HEK293 (cell line): ENCODE data around the gene HRH2.

Experiments used
- CTCF ChIA-PET: fragments of 350-600 bp; formaldehyde crosslinking; extraction: SDS; loops from one replicate; lab custom pipeline; 2021; ENCODE audit warnings: antibody characterized with exemption; lab: Yijun Ruan, JAX
- POLR2A ChIA-PET: fragments of 300-600 bp; formaldehyde crosslinking; extraction: SDS; loops from one replicate; lab custom pipeline; 2020; ENCODE audit warnings: antibody characterized with exemption, inconsistent platforms; lab: Yijun Ruan, JAX
- H3K27ac ChIP-seq: fragments of 200-500 bp; sonication (Bioruptor generic); 2 replicates; pipeline ENCODE4 v1.5.1; 2014; ENCODE audit warnings: low read depth, low read length, control low read depth, inconsistent platforms; ENCODE audit errors: extremely low read depth
- H3K36me3 ChIP-seq, 2 experiments: fragments of 200-500 bp in 1 of 2; sonication (Bioruptor generic) in 1 of 2; 1 replicate in 1 of 2; 2 replicates in 1 of 2; pipeline ENCODE4 v1.5.1; 2014 to 2017; ENCODE audit warnings: inconsistent platforms in 2 of 2, low read length in 2 of 2; ENCODE audit not compliant: control insufficient read depth in 2 of 2, insufficient read depth in 1 of 2
- H3K4me1 ChIP-seq: fragments of 200-500 bp; sonication (Bioruptor generic); 2 replicates; pipeline ENCODE4 v1.5.1; 2014; ENCODE audit warnings: mild to moderate bottlenecking, low read length, inconsistent platforms; ENCODE audit not compliant: control insufficient read depth, insufficient read depth
- H3K4me3 ChIP-seq: 2 replicates; pipeline ENCODE4 v1.5.1; 2011; ENCODE audit warnings: low read depth, mild to moderate bottlenecking, control low read depth, low read length, moderate library complexity
- H3K9me3 ChIP-seq: fragments of 200-500 bp; sonication (Bioruptor generic); 2 replicates; pipeline ENCODE4 v1.5.1; 2014; ENCODE audit warnings: low read depth, low read length, inconsistent platforms; ENCODE audit not compliant: control insufficient read depth, insufficient read depth
- REPIN1 ChIP-seq: fragments of 450-650 bp; formaldehyde crosslinking; IDR thresholded peaks from 2 replicates; pipeline ENCODE4 v1.5.1; 2017; ENCODE audit warnings: missing biosample characterization, missing genetic modification characterization, low read depth
- YY1 ChIP-seq: fragments of 450-650 bp; formaldehyde crosslinking; IDR thresholded peaks from 2 replicates; pipeline ENCODE4 v1.5.1; 2018; ENCODE audit warnings: missing biosample characterization, missing genetic modification characterization
- YY2 ChIP-seq: fragments of 450-650 bp; formaldehyde crosslinking; IDR thresholded peaks from 2 replicates; pipeline ENCODE4 v1.5.1; 2016; ENCODE audit warnings: missing biosample characterization, missing genetic modification characterization
- ZBTB10 ChIP-seq: fragments of 450-650 bp; formaldehyde crosslinking; IDR thresholded peaks from 2 replicates; pipeline ENCODE4 v1.5.1; 2016; ENCODE audit warnings: missing biosample characterization, missing genetic modification characterization
- ZIC2 ChIP-seq: fragments of 450-650 bp; formaldehyde crosslinking; IDR thresholded peaks from 2 replicates; pipeline ENCODE4 v1.5.1; 2016; ENCODE audit warnings: missing biosample characterization, missing genetic modification characterization
- ZNF157 ChIP-seq: fragments of 450-650 bp; formaldehyde crosslinking; IDR thresholded peaks from 2 replicates; pipeline ENCODE4 v1.5.1; 2016; ENCODE audit warnings: missing biosample characterization, missing genetic modification characterization
- ZNF23 ChIP-seq: fragments of 450-650 bp; formaldehyde crosslinking; IDR thresholded peaks from 2 replicates; pipeline ENCODE4 v1.5.1; 2016; ENCODE audit warnings: missing biosample characterization, missing genetic modification characterization, borderline replicate concordance
- ZNF549 ChIP-seq: fragments of 450-650 bp; IDR thresholded peaks from 2 replicates; pipeline ENCODE4 v1.5.1; 2018; ENCODE audit warnings: missing biosample characterization, missing genetic modification characterization, mild to moderate bottlenecking, inconsistent platforms, moderate library complexity
- ZNF561 ChIP-seq: fragments of 450-650 bp; IDR thresholded peaks from 2 replicates; pipeline ENCODE4 v1.5.1; 2018; ENCODE audit warnings: missing biosample characterization, missing genetic modification characterization, borderline replicate concordance
- ZNF776 ChIP-seq: fragments of 450-650 bp; formaldehyde crosslinking; IDR thresholded peaks from 2 replicates; pipeline ENCODE4 v1.5.0; 2017; ENCODE audit warnings: missing biosample characterization, missing genetic modification characterization, borderline replicate concordance
- ZSCAN16 ChIP-seq: fragments of 450-650 bp; formaldehyde crosslinking; IDR thresholded peaks from 2 replicates; pipeline ENCODE4 v1.5.1; 2016; ENCODE audit warnings: missing biosample characterization, missing genetic modification characterization
- TF ChIP-seq, protein P1 (sequence below): fragments of 450-650 bp; formaldehyde crosslinking; IDR thresholded peaks from 2 replicates; pipeline ENCODE4 v1.5.1; 2016; ENCODE audit warnings: missing biosample characterization, missing genetic modification characterization
- TF ChIP-seq, protein P2 (sequence below): fragments of 450-650 bp; formaldehyde crosslinking; IDR thresholded peaks from 2 replicates; pipeline ENCODE4 v1.5.1; 2016; ENCODE audit warnings: missing biosample characterization, missing genetic modification characterization
- TF ChIP-seq, protein P3 (sequence below): fragments of 450-650 bp; formaldehyde crosslinking; IDR thresholded peaks from 2 replicates; pipeline ENCODE4 v1.5.1; 2017; ENCODE audit warnings: missing biosample characterization, missing genetic modification characterization

The HRH2 gene

GRCh38 chr5:175621971-175622370, 35.9 kb upstream of the HRH2 start (continued):
- no peak for TF ChIP-seq YY1 (tag by site-specific recombination)
- no peak for TF ChIP-seq ZNF561
- TF ChIP-seq ZSCAN16 (tag by site-specific recombination) = no peak

DNA sequence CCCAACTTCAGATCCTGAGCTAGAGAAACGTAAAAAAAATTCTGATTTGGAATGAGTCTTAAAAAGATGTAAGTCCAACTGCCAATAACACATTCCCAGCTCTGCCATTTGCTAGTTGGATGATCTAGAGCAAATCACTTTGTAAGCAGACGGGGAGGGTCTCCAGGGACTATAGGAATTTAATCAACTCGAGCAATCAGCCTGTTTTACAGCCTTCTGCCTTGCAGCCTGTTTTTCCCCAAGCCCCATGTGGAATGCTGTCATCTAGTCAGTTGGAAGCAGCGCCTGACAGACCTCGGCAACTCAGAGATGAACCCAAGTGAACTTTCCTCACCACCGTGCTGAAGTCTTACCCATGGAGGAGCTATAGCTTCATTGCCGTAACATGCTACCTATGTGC, 34.8 kb upstream of the HRH2 start:
- Histone ChIP-seq H3K4me3 (no peak overlapping the region), H3K27ac (no peak overlapping the region), H3K4me1 (no peaks in the 10 kb centered on the region), H3K9me3 (no peaks in the 10 kb centered on the region; the same call in 1 of the 2 replicates), H3K36me3 (no peaks in the 10 kb centered on the region)
- POLR2A ChIA-PET = no interaction called here
- CTCF ChIA-PET = interaction anchor here (1.8 kb wide), 1 partner anchor 89 kb away, joined by 6 read pairs; no protein-coding TSS in a partner anchor
- TF ChIP-seq REPIN1 (tag by site-specific recombination) (no peak), ZNF549 (tag by site-specific recombination) (no peak), ZSCAN16 (tag by site-specific recombination) (no peak), ZIC2 (tag by site-specific recombination) (no peak), ZNF157 (tag by site-specific recombination) (no peak), ZBTB10 (no peak), YY2 (no peak), ZNF776 (tag by site-specific recombination) (no peak)
- TF ChIP-seq, protein P1, sequence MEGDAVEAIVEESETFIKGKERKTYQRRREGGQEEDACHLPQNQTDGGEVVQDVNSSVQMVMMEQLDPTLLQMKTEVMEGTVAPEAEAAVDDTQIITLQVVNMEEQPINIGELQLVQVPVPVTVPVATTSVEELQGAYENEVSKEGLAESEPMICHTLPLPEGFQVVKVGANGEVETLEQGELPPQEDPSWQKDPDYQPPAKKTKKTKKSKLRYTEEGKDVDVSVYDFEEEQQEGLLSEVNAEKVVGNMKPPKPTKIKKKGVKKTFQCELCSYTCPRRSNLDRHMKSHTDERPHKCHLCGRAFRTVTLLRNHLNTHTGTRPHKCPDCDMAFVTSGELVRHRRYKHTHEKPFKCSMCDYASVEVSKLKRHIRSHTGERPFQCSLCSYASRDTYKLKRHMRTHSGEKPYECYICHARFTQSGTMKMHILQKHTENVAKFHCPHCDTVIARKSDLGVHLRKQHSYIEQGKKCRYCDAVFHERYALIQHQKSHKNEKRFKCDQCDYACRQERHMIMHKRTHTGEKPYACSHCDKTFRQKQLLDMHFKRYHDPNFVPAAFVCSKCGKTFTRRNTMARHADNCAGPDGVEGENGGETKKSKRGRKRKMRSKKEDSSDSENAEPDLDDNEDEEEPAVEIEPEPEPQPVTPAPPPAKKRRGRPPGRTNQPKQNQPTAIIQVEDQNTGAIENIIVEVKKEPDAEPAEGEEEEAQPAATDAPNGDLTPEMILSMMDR (tag by site-specific recombination) = no peak

DNA sequence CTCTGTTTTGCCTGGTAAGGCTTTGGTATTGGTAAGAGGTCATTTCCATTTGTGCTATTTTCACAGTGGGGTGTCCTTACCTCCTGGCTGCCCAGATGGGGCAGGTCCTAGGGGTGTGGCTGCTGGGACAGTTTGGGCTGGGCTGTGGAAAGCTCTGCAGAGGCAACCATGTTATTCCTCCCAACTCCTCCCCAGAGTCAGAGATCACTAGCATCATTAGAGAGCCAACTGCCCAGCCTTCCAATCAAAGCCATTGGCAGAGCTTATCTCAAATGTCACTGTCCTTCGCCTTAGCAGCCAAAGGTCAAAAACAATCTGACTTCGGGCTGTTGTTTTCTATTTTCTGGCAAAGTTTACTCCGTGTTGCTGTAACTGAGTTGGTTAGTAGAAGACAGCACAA, 33.6 kb upstream of the HRH2 start:
- Histone ChIP-seq H3K36me3 (no peaks in the 10 kb centered on the region), H3K27ac (no peak overlapping the region), H3K9me3 (no peaks in the 10 kb centered on the region; the same call in 1 of the 2 replicates), H3K4me3 (no peak overlapping the region), H3K4me1 (no peaks in the 10 kb centered on the region)
- CTCF ChIA-PET = interaction anchor here (1.4 kb wide), 1 partner anchor 673 kb away, joined by 4 read pairs; no protein-coding TSS in a partner anchor
- POLR2A ChIA-PET = no interaction called here
- TF ChIP-seq, protein P2, sequence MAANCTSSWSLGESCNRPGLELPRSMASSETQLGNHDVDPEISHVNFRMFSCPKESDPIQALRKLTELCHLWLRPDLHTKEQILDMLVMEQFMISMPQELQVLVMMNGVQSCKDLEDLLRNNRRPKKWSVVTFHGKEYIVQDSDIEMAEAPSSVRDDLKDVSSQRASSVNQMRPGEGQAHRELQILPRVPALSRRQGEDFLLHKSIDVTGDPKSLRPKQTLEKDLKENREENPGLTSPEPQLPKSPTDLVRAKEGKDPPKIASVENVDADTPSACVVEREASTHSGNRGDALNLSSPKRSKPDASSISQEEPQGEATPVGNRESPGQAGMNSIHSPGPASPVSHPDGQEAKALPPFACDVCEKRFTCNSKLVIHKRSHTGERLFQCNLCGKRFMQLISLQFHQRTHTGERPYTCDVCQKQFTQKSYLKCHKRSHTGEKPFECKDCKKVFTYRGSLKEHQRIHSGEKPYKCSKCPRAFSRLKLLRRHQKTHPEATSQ (tag by site-specific recombination) = no peak
- TF ChIP-seq ZNF23 (tag by site-specific recombination) = no peak
- TF ChIP-seq, protein P3, sequence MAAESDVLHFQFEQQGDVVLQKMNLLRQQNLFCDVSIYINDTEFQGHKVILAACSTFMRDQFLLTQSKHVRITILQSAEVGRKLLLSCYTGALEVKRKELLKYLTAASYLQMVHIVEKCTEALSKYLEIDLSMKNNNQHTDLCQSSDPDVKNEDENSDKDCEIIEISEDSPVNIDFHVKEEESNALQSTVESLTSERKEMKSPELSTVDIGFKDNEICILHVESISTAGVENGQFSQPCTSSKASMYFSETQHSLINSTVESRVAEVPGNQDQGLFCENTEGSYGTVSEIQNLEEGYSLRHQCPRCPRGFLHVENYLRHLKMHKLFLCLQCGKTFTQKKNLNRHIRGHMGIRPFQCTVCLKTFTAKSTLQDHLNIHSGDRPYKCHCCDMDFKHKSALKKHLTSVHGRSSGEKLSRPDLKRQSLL (tag by site-specific recombination) = no peak
